Measurements from ENCODE around the gene KCNAB1.
A peak's percentile ranks its signal among the peaks of the same experiment; 100 is the strongest.

The KCNAB1 gene

GRCh38 chr3:156507285-156507684 is 386.9 kb downstream of the KCNAB1 start:
- DNase-seq = peak in 1 of 5 experiments; percentile 30

GRCh38 chr3:156509189-156510174 is 389.1 kb downstream of the KCNAB1 start:
- DNase-seq = peak in 2 of 5 experiments; percentile 26 to 72

GRCh38 chr3:156511987-156512677 is 391.8 kb downstream of the KCNAB1 start:
- peak in 1 of 5 experiments; percentile 80 for DNase-seq

- DNase-seq = no peak
These were observed 393.2 kb downstream of the KCNAB1 start for GRCh38 chr3:156513619-156514018.

- no peak for DNase-seq
These were observed 395.9 kb downstream of the KCNAB1 start for GRCh38 chr3:156516284-156516683.

- no peak for DNase-seq
These were observed 396.6 kb downstream of the KCNAB1 start for GRCh38 chr3:156516961-156517360.

- DNase-seq = no peak
These were observed 398.3 kb downstream of the KCNAB1 start for GRCh38 chr3:156518726-156519125.

- peak in 1 of 5 experiments; percentile 74 for DNase-seq
These were observed 399.4 kb downstream of the KCNAB1 start for GRCh38 chr3:156519758-156520162.

- no peak for DNase-seq
These were observed 402.3 kb downstream of the KCNAB1 start for GRCh38 chr3:156522673-156523072.

GRCh38 chr3:156525808-156526207 is 405.4 kb downstream of the KCNAB1 start:
- DNase-seq = no peak

GRCh38 chr3:156527060-156527459 is 406.7 kb downstream of the KCNAB1 start:
- no peak for DNase-seq

- DNase-seq = no peak
These were observed 410.6 kb downstream of the KCNAB1 start for GRCh38 chr3:156530980-156531379.

GRCh38 chr3:156532730-156533129 is 412.4 kb downstream of the KCNAB1 start:
- no peak for DNase-seq

GRCh38 chr3:156533205-156533604 is 412.8 kb downstream of the KCNAB1 start:
- no peak for DNase-seq

GRCh38 chr3:156535162-156535627 is 414.8 kb downstream of the KCNAB1 start:
- DNase-seq = no peak

- DNase-seq = no peak
These were observed 415.4 kb downstream of the KCNAB1 start for GRCh38 chr3:156535798-156536197.

GRCh38 chr3:156536524-156537316 is 416.3 kb downstream of the KCNAB1 start:
- no peak for DNase-seq

- no peak for DNase-seq
These were observed 418.7 kb downstream of the KCNAB1 start for GRCh38 chr3:156539051-156539450.

GRCh38 chr3:156539802-156540201 is 419.4 kb downstream of the KCNAB1 start:
- no peak for DNase-seq

GRCh38 chr3:156542101-156543042 is 422.0 kb downstream of the KCNAB1 start:
- no peak for DNase-seq

- DNase-seq = no peak
These were observed 422.7 kb downstream of the KCNAB1 start for GRCh38 chr3:156543043-156543555.

Data from T-helper 2 cell (primary cell).